Lower lobe of right lung (tissue), 2 donors: ENCODE results near the gene TM6SF1. TPM values are rescaled to one million over a fixed set of nuclear protein-coding genes. Genes with fewer than 3 reads are reported as not detected.
"Not testable (repeated sequence)": the region's sequence is repeated elsewhere in the genome, so short reads cannot be mapped to it uniquely, and the experiment has no call there.

Experiments used
- ATAC-seq, 2 donors: fragments of 200-7000 bp; cut with Tn5 transposase; one replicate each; pipeline ENCODE4 v1.9.1; 2020 to 2022; ENCODE audit warnings: mild to moderate bottlenecking in 2 of 2, moderate library complexity in 2 of 2
- DNase-seq: peaks from one replicate; pipeline ENCODE4 v3.0.0-alpha.2; 2020
- H3K27ac ChIP-seq: fragments of 200-600 bp; one replicate; pipeline ENCODE4 v1.8.0; 2022
- H3K27me3 ChIP-seq: fragments of 200-600 bp; one replicate; pipeline ENCODE4 v1.8.0; 2022; ENCODE audit warnings: low read depth
- H3K36me3 ChIP-seq: fragments of 200-600 bp; one replicate; pipeline ENCODE4 v1.8.0; 2022; ENCODE audit warnings: mild to moderate bottlenecking
- H3K4me1 ChIP-seq: fragments of 200-600 bp; one replicate; pipeline ENCODE4 v1.8.0; 2022
- H3K4me3 ChIP-seq: fragments of 200-600 bp; one replicate; pipeline ENCODE4 v1.8.0; 2022; ENCODE audit warnings: mild to moderate bottlenecking
- H3K9me3 ChIP-seq: fragments of 200-600 bp; one replicate; pipeline ENCODE4 v1.8.0; 2022
- intact Hi-C: fragments of 100-400 bp; cut with DNase I; formaldehyde crosslinking; loops from one replicate; pipeline ENCODE4 v1.11.0; 2022
- total RNA-seq: library from RNA; stranded (reverse); fragmentation: NEBNext Ultra II Directional; extraction: Animal tissue kit (Norgen Biotek cat#: 25700); gene quantifications from one replicate; pipeline ENCODE4 v1.2.1, GENCODE V29; 2021
- TF ChIP-seq, protein P1 (sequence below): fragments of 200-600 bp; IDR thresholded peaks from one replicate; pipeline ENCODE4 v1.8.0; 2022; ENCODE audit warnings: antibody characterized with exemption, mild to moderate bottlenecking
- donor health status: DM: no; HTN: yes; CAD: no; lungs with severe emphysema.

Gene TM6SF1
- total RNA-seq, 1 donor from 2014 or later, result 31.2 TPM

DNA sequence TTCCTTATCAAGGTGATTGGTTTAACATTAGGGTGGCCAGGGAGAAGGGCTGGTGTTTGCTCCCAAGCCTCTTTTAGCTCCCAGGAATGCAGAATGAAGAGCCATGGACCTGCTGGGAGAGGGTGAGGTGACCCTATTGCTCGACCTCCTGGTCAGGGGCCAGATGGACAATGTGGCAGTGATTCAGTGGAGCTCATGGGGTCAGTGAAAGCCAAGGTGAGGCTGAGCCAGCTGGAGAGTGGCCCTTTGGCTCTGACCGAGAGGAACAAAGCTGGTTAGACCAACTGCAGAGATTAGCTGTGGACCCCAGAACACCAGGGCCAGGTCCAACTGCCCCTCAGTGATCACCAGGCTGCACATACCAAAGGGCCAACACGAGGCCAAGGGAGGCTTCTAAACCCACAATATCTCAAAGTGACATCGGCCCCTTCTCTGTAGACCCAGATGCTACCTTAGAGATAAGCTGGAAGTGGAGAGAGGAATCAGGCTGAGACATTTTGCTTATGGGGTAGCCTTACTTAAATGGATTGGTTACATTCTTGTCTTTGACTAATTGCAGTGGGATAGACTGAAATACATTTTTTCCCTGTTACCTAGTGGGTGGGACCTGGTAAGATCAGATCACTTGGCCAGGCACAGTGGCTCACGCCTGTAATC lies 24.6 kb upstream of the TM6SF1 start:
- TF ChIP-seq, protein P1, sequence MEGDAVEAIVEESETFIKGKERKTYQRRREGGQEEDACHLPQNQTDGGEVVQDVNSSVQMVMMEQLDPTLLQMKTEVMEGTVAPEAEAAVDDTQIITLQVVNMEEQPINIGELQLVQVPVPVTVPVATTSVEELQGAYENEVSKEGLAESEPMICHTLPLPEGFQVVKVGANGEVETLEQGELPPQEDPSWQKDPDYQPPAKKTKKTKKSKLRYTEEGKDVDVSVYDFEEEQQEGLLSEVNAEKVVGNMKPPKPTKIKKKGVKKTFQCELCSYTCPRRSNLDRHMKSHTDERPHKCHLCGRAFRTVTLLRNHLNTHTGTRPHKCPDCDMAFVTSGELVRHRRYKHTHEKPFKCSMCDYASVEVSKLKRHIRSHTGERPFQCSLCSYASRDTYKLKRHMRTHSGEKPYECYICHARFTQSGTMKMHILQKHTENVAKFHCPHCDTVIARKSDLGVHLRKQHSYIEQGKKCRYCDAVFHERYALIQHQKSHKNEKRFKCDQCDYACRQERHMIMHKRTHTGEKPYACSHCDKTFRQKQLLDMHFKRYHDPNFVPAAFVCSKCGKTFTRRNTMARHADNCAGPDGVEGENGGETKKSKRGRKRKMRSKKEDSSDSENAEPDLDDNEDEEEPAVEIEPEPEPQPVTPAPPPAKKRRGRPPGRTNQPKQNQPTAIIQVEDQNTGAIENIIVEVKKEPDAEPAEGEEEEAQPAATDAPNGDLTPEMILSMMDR, result no peak
- no peaks in the 10 kb centered on the region for H3K9me3 ChIP-seq
- intact Hi-C loops, result no loop called here
- no peak overlapping the region for H3K4me3 ChIP-seq
- H3K27ac ChIP-seq, result no peak overlapping the region
- peaks cover 3% of the 10 kb centered on the region for H3K27me3 ChIP-seq
- H3K36me3 ChIP-seq, result no peaks in the 10 kb centered on the region
- ATAC-seq (no peak), DNase-seq (no peak)
- H3K4me1 ChIP-seq, result no peaks in the 10 kb centered on the region

DNA sequence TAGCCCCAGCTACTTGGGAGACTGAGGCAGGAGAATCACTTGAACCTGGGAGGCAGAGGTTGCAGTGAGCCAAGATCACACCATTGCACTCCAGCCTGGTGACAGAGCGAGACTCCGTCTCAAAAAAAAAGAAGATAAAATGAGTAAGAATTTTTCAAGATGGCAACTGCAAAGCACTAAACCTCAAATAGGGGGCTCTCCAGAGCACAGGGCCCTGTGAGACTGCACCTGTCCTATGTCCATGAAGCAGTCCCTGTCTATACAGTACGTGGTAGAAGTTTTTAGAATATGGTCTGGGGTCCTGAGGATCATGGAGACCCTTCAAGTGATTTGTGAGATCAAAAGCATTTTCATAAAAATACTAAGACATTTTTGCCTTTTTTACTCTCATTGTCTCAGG lies 22.0 kb upstream of the TM6SF1 start:
- H3K4me1 ChIP-seq, H3K27ac ChIP-seq, ATAC-seq, intact Hi-C loops, DNase-seq, H3K36me3 ChIP-seq, H3K27me3 ChIP-seq, H3K9me3 ChIP-seq, H3K4me3 ChIP-seq: not testable (repeated sequence)

DNA sequence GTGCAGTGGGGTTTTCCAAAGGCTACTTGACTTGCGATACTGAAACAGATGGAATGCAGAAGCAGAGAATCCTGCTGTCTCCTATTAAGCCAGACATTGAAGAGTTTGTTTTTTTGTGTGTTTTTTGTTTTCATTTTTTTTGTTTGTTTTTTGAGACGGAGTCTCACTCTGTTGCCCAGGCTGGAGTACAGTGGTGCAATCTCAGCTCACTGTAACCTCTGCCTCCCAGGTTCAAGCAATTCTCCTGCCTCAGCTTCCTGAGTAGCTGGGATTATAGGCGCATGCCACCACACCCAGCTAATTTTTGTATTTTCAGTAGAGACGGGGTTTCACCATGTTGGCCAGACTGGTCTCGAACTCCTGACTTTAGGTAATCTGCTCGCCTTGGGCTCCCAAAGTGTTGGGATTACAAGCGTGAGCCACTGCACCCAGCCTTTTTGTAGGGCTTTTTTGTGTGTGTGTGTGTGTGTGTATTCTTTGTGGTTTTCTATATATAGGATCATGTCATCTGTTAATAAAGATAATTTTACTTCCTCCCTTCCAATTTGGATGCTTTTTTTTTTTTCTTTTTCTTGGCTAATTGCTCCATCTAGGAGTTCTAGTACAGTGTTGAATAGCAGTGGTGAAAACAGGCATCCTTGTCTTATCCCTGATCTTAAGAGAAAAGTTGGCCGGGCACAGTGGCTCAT lies 21.4 kb upstream of the TM6SF1 start:
- not testable (repeated sequence) for ATAC-seq

DNA sequence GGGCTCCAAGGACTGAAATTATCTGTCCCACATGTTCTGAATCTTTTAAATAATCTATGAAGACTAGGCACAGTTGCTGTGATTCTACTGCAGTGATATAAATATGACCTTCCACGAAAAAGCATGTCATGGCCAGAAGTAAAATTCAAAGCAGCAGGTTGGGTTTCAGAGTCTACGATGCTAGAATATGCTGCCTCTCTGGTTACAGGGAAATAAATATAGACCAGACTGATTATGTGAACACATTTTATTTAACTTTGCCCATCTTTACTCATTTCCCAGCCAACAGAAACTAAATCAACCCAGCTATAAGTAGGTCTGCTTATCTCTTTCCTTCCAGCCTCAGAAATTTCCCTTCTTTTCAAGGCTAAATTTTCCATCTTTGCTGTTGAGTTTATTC lies 19.9 kb upstream of the TM6SF1 start:
- Histone ChIP-seq H3K27me3 (no peaks in the 10 kb centered on the region), H3K4me1 (peaks cover 6% of the 10 kb centered on the region), H3K27ac (no peak overlapping the region), H3K9me3 (no peaks in the 10 kb centered on the region), H3K36me3 (no peaks in the 10 kb centered on the region), H3K4me3 (no peak overlapping the region)
- DNase-seq (no peak), ATAC-seq (no peak)
- TF ChIP-seq, protein P1, result no peak
- intact Hi-C loops, result no loop called here

More for the DNA sequence above, 21.4 kb upstream of the TM6SF1 start:
- H3K27ac ChIP-seq, intact Hi-C loops, H3K4me1 ChIP-seq, H3K36me3 ChIP-seq, H3K4me3 ChIP-seq, H3K9me3 ChIP-seq, DNase-seq, H3K27me3 ChIP-seq: not testable (repeated sequence)

DNA sequence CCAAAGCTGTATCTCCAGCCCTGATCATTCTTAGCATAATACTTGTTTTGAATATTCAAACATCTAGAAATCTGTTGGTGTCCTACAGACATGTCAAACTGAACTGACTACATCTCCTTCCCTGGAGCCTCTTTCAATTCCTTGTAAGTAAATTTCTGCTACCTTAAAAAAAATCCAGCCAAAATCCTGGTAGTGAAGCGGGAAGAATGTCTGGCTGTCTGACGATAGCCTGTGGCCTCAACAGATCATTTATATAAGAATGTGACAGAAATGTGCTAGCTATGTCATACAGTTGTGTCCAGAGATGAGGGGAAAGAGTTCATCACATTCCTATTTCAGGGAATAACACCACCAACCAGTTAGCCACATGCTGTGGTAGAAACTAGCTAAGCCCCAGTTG lies 18.6 kb upstream of the TM6SF1 start:
- Histone ChIP-seq H3K4me3 (no peak overlapping the region), H3K27ac (no peak overlapping the region), H3K36me3 (no peaks in the 10 kb centered on the region), H3K9me3 (no peaks in the 10 kb centered on the region), H3K4me1 (peaks cover 6% of the 10 kb centered on the region), H3K27me3 (no peaks in the 10 kb centered on the region)
- intact Hi-C loops, result no loop called here
- ATAC-seq (no peak), DNase-seq (no peak)
- TF ChIP-seq, protein P1, result no peak

DNA sequence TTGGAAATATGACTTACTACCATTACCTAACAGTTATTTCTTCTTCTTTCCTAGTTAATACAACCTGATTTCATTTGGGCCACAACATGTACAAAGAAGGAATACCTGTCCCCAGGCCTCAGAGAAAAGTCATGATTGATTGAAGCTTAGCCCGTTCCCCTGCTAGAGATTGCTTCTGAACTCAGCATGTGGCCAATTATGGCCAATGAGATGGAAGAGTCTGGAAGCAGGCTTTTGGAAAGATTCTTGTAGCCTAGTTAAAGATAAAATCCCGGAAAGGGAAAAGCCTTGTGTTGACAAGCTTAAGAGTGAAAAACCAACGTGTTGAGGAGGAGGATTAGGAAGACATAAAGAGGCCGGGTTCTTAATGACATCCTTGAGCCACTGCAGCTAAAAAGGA lies 17.0 kb upstream of the TM6SF1 start:
- intact Hi-C loops, result no loop called here

DNA sequence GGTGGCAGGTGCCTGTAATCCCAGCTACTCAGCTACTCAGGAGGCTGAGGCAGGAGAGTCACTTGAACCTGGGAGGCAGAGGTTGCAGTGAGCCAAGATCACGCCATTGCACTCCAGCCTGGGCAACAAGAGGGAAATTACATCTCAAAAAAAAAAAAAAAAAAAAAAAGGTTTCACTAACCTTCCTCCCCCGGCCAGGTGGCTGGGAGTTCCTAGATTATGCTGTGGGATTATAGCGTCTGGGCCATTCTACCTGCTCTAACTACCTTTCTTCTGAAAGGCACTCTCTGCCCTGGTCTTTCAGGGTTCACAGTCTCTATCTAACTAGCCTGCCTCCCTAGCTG lies 15.5 kb upstream of the TM6SF1 start:
- DNase-seq, intact Hi-C loops, H3K36me3 ChIP-seq, ATAC-seq, H3K4me3 ChIP-seq, H3K27me3 ChIP-seq, H3K9me3 ChIP-seq: not testable (repeated sequence)
- Histone ChIP-seq H3K4me1 (peaks cover 14% of the 10 kb centered on the region), H3K27ac (peak overlapping the region; percentile 67)

More for the DNA sequence above, 17.0 kb upstream of the TM6SF1 start:
- no peak overlapping the region for H3K4me3 ChIP-seq
- H3K9me3 ChIP-seq, result no peaks in the 10 kb centered on the region
- ATAC-seq (no peak), DNase-seq (no peak)
- H3K27me3 ChIP-seq, result no peaks in the 10 kb centered on the region
- H3K4me1 ChIP-seq, result peaks cover 14% of the 10 kb centered on the region
- H3K27ac ChIP-seq, result no peak overlapping the region
- TF ChIP-seq, protein P1, result no peak
- H3K36me3 ChIP-seq, result no peaks in the 10 kb centered on the region
